ENCODE results near the gene MB. TPM values are rescaled to one million over a fixed set of nuclear protein-coding genes. Genes with fewer than 3 reads are reported as not detected.
A peak's percentile ranks its signal among the peaks of the same experiment; 100 is the strongest.

The MB gene
- total and polyA plus RNA-seq, 9 of the 15 experiments (the other 6 are each of a cell fraction or from before 2014, with no cell fraction given): not detected

GRCh38 chr22:35634015-35634414, 16.9 kb upstream of the MB start (continued):
- TF ChIP-seq, protein P1, sequence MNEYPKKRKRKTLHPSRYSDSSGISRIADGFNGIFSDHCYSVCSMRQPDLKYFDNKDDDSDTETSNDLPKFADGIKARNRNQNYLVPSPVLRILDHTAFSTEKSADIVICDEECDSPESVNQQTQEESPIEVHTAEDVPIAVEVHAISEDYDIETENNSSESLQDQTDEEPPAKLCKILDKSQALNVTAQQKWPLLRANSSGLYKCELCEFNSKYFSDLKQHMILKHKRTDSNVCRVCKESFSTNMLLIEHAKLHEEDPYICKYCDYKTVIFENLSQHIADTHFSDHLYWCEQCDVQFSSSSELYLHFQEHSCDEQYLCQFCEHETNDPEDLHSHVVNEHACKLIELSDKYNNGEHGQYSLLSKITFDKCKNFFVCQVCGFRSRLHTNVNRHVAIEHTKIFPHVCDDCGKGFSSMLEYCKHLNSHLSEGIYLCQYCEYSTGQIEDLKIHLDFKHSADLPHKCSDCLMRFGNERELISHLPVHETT (CRISPR knock-in tag; conservative IDR thresholded peaks at IDR 0.05 in 1 of 2, IDR thresholded peaks at IDR 0.05 in 1 of 2): no peak
- TF ChIP-seq ATF7 (IDR thresholded peaks at IDR 0.05): peak; percentile 22; the same call in 1 of the 2 replicates
- no peak for TF ChIP-seq CCAR2 (IDR thresholded peaks at IDR 0.05; ENCODE audit: low read depth, low read length)
- TF ChIP-seq ETV1 (tag; conservative IDR thresholded peaks at IDR 0.05; ENCODE audit: low read depth): no peak
- no peak for TF ChIP-seq CXXC5 (CRISPR knock-in tag; IDR thresholded peaks at IDR 0.05)
- TF ChIP-seq, protein P2, sequence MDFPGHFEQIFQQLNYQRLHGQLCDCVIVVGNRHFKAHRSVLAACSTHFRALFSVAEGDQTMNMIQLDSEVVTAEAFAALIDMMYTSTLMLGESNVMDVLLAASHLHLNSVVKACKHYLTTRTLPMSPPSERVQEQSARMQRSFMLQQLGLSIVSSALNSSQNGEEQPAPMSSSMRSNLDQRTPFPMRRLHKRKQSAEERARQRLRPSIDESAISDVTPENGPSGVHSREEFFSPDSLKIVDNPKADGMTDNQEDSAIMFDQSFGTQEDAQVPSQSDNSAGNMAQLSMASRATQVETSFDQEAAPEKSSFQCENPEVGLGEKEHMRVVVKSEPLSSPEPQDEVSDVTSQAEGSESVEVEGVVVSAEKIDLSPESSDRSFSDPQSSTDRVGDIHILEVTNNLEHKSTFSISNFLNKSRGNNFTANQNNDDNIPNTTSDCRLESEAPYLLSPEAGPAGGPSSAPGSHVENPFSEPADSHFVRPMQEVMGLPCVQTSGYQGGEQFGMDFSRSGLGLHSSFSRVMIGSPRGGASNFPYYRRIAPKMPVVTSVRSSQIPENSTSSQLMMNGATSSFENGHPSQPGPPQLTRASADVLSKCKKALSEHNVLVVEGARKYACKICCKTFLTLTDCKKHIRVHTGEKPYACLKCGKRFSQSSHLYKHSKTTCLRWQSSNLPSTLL (IDR thresholded peaks at IDR 0.05): no peak
- no peak for TF ChIP-seq SETDB1 (IDR thresholded peaks at IDR 0.05; ENCODE audit: low read length)
- TF ChIP-seq ELF1 (tag; IDR thresholded peaks at IDR 0.05): 0 out of 2 replicates have a peak, but pooled peaks have one; percentile 34
- 0 out of 4 replicates have a peak, but pooled peaks of 1 of the 2 experiments have one; percentile 29 for TF ChIP-seq FOXK2 (conservative IDR thresholded peaks at IDR 0.05 in 1 of 2, IDR thresholded peaks at IDR 0.05 in 1 of 2; ENCODE audit: low read depth in 2 of 2)
- TF ChIP-seq CHD7 (IDR thresholded peaks at IDR 0.05; ENCODE audit: low read depth, low read length): no peak
- TF ChIP-seq HNRNPUL1 (IDR thresholded peaks at IDR 0.05; ENCODE audit: low read length): no peak
- no peak for TF ChIP-seq MTA2 (IDR thresholded peaks at IDR 0.05; ENCODE audit: low read depth)
- TF ChIP-seq LARP7 (IDR thresholded peaks at IDR 0.05): no peak
